Stimulated activated CD8-positive, alpha-beta memory T cell treated with anti-CD3 and anti-CD28 coated beads, Interleukin-4, amount 100 ng/mL, for 1 hour (primary cell): ENCODE measurements around the gene LAG3.
"Not testable (repeated sequence)": the region's sequence is repeated elsewhere in the genome, so short reads cannot be mapped to it uniquely, and the experiment has no call there.

ENCODE experiments used
- DNase-seq, 2 donors: peaks; one replicate each; pipeline ENCODE4 v3.0.0-alpha.2; 2020; ENCODE audit warnings: low read depth in 2 of 2, low spot score in 1 of 2

Gene LAG3

GRCh38 chr12:6772331-6772695 lies at the start of gene LAG3:
Gene LAG3 (plus strand): TSS chr12:6772520. CDS start chr12:6772853, 333 bp downstream.
- no peak for DNase-seq

- DNase-seq = no peak
Observed at GRCh38 chr12:6722863-6723262, 49.5 kb upstream of the LAG3 start.

- DNase-seq = peak; percentile 87 to 91
Observed at GRCh38 chr12:6723607-6724408, 48.5 kb upstream of the LAG3 start, which contains the start of gene COPS7A. Gene COPS7A (plus strand): TSS chr12:6724046. CDS start chr12:6724657, 611 bp downstream.

GRCh38 chr12:6724409-6724797 lies 47.9 kb upstream of the LAG3 start:
- no peak for DNase-seq

GRCh38 chr12:6725350-6725749 lies 47.0 kb upstream of the LAG3 start:
- DNase-seq = no peak

- no peak for DNase-seq
Observed at GRCh38 chr12:6729186-6729585, 43.1 kb upstream of the LAG3 start.

GRCh38 chr12:6730169-6730568 lies 42.2 kb upstream of the LAG3 start:
- DNase-seq = no peak

- DNase-seq = no peak
Observed at GRCh38 chr12:6734506-6735387, 37.6 kb upstream of the LAG3 start.

GRCh38 chr12:6735448-6736191 lies 36.7 kb upstream of the LAG3 start:
- peak in 1 of 2 donors; percentile 12 for DNase-seq

GRCh38 chr12:6736754-6737153 lies 35.6 kb upstream of the LAG3 start:
- no peak for DNase-seq

- not testable (repeated sequence) for DNase-seq
Observed at GRCh38 chr12:6742080-6742479, 30.2 kb upstream of the LAG3 start.

- DNase-seq = no peak
Observed at GRCh38 chr12:6742834-6743233, 29.5 kb upstream of the LAG3 start.

- not testable (repeated sequence) for DNase-seq
Observed at GRCh38 chr12:6743300-6743699, 29.0 kb upstream of the LAG3 start.

GRCh38 chr12:6745741-6746525 lies 26.4 kb upstream of the LAG3 start:
- no peak for DNase-seq

- no peak for DNase-seq
Observed at GRCh38 chr12:6747216-6747615, 25.1 kb upstream of the LAG3 start.

GRCh38 chr12:6748761-6749160 lies 23.6 kb upstream of the LAG3 start:
- DNase-seq = no peak

- no peak for DNase-seq
Observed at GRCh38 chr12:6750506-6750905, 21.8 kb upstream of the LAG3 start.

- no peak for DNase-seq
Observed at GRCh38 chr12:6751767-6752166, 20.6 kb upstream of the LAG3 start.

GRCh38 chr12:6752167-6752920 lies 20.0 kb upstream of the LAG3 start:
- DNase-seq = no peak
